ENCODE results near the gene CEND1. TPM values are rescaled to one million over a fixed set of nuclear protein-coding genes. Genes with fewer than 3 reads are reported as not detected.

The CEND1 gene
- total and polyA plus RNA-seq, 2 of the 13 experiments (the other 11 are each of a cell fraction or from before 2014, with no cell fraction given) = not detected

DNA sequence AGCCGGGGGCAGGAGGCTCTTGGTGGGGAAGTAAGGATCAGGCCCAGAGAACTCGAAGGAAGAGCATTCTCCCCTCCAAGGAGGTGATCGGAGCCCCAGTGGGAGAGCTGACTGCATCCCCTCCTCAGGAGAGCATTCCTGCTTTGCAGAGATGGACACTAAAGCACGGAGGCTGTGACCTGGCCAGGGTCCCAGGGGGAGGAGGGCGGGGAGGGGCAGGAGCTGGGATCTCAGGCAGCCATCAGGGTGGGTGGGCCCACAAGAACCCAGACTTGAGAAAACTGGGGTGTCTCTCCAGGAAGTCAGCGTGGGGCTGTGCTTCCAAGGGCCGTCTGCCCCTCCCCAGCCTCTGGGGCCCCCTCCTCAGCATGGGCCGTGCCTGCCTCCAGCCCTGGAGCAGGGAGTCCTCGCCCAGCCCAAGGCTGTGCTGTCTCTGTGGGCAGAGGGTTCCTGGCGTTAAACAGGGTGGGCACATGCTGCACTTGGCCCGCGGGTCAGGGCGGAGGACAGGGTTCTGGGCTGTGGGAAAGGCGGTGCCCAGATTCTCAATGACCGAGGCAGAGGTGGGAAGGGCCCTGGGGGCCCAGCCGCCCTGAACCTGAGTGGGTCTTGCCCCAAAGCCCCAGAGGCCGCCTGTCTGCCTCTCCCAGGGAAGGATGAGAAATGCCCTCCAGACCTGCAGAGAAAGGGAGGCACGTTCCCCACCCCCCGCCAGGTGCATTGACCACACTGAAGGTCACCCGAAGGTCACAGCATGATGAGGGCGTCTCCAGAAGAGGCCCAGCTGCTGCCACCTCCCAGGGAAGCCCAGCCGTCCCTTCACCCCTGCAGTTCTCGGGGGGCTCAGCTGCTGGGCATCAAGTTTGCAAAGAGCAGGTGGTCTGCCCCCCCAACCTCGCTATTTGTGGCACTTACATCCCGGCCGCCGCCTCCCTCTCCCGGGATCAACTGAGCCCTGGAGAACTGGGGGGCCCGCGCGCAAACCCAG lies 643 bp downstream of the CEND1 start (continued):
- TF ChIP-seq, protein P1, sequence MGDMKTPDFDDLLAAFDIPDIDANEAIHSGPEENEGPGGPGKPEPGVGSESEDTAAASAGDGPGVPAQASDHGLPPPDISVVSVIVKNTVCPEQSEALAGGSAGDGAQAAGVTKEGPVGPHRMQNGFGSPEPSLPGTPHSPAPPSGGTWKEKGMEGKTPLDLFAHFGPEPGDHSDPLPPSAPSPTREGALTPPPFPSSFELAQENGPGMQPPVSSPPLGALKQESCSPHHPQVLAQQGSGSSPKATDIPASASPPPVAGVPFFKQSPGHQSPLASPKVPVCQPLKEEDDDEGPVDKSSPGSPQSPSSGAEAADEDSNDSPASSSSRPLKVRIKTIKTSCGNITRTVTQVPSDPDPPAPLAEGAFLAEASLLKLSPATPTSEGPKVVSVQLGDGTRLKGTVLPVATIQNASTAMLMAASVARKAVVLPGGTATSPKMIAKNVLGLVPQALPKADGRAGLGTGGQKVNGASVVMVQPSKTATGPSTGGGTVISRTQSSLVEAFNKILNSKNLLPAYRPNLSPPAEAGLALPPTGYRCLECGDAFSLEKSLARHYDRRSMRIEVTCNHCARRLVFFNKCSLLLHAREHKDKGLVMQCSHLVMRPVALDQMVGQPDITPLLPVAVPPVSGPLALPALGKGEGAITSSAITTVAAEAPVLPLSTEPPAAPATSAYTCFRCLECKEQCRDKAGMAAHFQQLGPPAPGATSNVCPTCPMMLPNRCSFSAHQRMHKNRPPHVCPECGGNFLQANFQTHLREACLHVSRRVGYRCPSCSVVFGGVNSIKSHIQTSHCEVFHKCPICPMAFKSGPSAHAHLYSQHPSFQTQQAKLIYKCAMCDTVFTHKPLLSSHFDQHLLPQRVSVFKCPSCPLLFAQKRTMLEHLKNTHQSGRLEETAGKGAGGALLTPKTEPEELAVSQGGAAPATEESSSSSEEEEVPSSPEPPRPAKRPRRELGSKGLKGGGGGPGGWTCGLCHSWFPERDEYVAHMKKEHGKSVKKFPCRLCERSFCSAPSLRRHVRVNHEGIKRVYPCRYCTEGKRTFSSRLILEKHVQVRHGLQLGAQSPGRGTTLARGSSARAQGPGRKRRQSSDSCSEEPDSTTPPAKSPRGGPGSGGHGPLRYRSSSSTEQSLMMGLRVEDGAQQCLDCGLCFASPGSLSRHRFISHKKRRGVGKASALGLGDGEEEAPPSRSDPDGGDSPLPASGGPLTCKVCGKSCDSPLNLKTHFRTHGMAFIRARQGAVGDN (CRISPR knock-in tag; IDR thresholded peaks at IDR 0.05) = 0 out of 2 replicates have a peak, but pooled peaks have one; percentile 17
- no peak for TF ChIP-seq ZNF350 (CRISPR knock-in tag; IDR thresholded peaks at IDR 0.05; ENCODE audit: borderline replicate concordance, low read depth)
- no peak for TF ChIP-seq NR2F6 (IDR thresholded peaks at IDR 0.05)
- 0 out of 2 replicates have a peak, but pooled peaks have one; percentile 10 for TF ChIP-seq NR2F6 (CRISPR knock-in tag; IDR thresholded peaks at IDR 0.05)
- TF ChIP-seq ESRRA (CRISPR knock-in tag; IDR thresholded peaks at IDR 0.05; ENCODE audit: low read depth) = peak; percentile 97
- TF ChIP-seq KAT7 (CRISPR knock-in tag; IDR thresholded peaks at IDR 0.05; ENCODE audit: borderline replicate concordance) = no peak
- no peak for TF ChIP-seq SP1 (IDR thresholded peaks at IDR 0.05)
- no peak for TF ChIP-seq SP1 (CRISPR knock-in tag; IDR thresholded peaks at IDR 0.05)
- TF ChIP-seq RARA (CRISPR knock-in tag; IDR thresholded peaks at IDR 0.05) = peak; percentile 72
- 0 out of 2 replicates have a peak, but pooled peaks have one; percentile 27 for TF ChIP-seq HNRNPL (IDR thresholded peaks at IDR 0.05; ENCODE audit: low read depth, low read length)
- peak; percentile 9; the same call in 1 of the 2 replicates for TF ChIP-seq SALL1 (CRISPR knock-in tag; IDR thresholded peaks at IDR 0.05)
- TF ChIP-seq KDM2A (CRISPR knock-in tag; IDR thresholded peaks at IDR 0.05; ENCODE audit: borderline replicate concordance, low read depth) = peak; percentile 81
- TF ChIP-seq DMTF1 (CRISPR knock-in tag; IDR thresholded peaks at IDR 0.05) = no peak
- TF ChIP-seq GPN1 (CRISPR knock-in tag; IDR thresholded peaks at IDR 0.05; ENCODE audit: borderline replicate concordance) = no peak

Data from HepG2 (cell line).